Colon (tissue), 2 donors: ENCODE measurements around the gene SRXN1.

Source experiments
- FAIRE-seq: peaks from 2 replicates; lab custom pipeline; 2012; peaks lifted over from hg19 to GRCh38; lab: Jason Lieb, UNC
- donor health status: control.
- donor health status: control.

Gene SRXN1

DNA sequence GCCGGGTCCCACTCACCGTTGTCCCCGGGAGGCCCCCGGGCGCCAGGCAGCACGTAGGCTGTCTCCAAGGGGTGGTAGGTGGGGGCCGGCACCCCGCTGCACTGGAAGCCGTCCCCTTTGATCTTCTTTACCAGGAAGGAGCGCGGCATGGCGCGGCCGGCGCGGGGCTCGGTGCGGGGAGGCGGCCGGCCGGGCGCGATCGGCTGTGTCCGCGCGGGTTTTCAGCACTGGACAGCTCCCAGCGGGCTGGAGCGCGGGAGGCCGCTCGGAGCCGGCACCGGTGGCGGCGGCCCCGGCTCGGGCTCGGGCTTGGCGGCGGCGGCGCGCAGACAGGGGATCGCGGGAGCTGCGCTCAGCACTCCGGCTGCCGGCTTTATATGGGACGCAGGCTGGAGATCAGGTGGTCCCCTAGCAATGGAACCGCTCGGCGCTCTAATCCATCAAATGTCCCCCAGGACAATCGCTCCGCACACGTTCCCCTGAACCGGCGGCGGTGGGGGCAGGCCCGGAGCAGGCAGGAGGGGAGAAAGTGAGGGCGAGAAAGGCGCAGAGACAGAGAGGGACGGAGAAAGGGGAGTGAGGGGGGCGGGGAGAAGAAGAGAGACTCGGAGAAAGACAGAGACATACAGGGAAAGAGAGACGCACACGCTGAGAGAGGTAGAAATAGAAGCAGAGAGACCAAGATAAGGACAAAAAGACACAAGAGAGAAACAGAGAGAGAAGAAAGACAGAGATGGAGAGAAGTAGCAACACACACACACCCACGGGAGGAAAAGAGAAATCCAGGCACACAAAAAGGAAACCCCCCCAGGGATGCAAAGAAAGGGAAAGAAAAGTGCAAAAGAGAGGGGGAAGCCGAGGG, 22.7 kb upstream of the SRXN1 start, which contains the start of gene SCRT2:
Gene SCRT2 (minus strand): TSS at position 350 of the 862 bp plus-strand sequence. CDS start 201 bp downstream, at position 149.
- FAIRE-seq = no peak

- FAIRE-seq = no peak
Measured at GRCh38 chr20:675033-675452, 22.0 kb upstream of the SRXN1 start.

DNA sequence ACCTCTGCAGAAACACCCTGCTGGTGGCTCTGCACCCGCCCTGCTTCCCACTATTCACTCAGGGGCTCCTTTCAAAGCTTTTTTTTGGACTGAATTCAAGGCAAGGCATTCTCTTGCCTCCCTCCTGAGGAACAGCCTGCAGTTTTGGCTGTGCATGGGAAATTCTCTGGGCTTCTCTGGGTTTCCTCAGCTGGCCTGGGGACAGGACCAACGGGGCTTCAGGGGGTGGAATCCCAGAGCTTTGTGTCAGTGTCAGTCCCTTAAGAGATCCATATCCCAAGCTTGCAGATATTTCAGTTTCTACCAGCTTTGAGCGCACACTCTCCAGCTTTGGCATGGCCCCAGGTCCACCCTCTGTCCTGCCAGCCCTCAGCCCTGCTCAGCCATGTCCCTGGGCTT, 20.6 kb upstream of the SRXN1 start:
- no peak for FAIRE-seq

DNA sequence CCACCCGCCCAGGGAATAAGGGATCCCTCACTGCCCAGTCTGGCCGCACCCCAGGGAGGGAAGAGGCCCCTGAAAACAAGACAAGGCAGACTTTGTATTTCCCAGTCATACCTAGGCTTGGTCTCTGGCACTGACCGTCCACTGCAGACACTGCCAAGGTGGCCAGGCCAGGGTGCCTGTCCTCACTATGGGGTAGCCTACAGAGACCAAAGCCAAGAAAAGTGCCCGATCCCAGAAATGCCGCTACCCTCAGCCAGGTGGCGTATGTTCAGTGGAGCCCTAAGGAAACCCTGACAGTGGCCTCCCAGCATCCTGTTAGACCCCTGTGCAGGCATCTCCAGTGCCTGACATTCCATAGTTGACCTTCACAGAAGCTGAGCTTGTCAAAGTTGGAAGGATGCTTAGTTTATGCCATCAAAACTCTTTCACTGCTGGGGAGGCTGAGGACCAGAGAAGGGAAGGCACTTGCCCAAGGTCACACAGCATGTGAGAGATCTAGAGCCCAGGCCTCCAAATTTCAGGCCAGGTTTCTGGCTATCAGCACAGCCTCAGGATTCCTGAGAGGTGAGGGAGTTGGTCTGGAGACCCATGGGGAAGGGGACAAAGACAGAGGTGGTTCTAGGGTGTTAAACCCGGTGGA, 20.1 kb upstream of the SRXN1 start:
- FAIRE-seq = no peak

- FAIRE-seq = no peak
Measured at GRCh38 chr20:671252-672030, 18.4 kb upstream of the SRXN1 start.

- FAIRE-seq = no peak
Measured at GRCh38 chr20:669573-669972, 16.6 kb upstream of the SRXN1 start.

DNA sequence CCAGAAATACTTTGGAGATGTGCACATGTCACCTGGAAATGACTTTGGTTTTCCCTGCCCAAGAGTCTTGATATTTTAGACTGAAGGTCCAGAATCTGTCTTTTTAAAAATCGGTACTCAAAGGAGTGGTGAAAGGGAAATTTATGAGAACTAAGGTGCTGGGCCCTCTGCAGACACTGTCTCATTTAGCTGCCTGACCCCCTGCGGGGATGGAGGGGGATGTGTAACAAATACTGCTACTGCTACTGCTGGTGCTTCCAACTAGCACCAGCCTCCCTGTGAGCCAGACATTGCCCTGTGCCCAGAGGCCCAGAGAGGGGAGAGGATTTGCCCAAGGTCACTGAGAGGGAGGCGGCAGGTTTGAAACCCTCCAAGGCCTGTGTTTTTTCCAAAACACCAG, 15.6 kb upstream of the SRXN1 start:
- no peak for FAIRE-seq

DNA sequence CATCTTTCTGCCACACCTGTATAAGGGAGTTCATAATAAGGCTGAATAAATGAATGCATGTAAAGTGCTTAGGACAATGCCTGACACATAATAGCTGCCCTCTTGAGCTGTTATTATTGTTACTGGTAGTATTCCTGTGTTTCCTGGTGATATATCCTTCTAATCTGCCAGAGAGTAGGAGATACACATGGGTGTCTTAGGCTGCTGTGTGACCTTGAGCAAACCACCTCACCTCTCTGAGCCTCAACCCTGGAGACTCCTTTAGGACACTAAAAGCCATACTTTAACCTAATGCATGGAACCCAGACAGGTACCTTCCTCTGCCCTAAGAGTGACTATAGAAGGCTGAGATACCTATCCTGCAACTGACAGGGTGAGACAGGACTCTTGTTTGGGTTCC, 15.1 kb upstream of the SRXN1 start:
- no peak for FAIRE-seq

DNA sequence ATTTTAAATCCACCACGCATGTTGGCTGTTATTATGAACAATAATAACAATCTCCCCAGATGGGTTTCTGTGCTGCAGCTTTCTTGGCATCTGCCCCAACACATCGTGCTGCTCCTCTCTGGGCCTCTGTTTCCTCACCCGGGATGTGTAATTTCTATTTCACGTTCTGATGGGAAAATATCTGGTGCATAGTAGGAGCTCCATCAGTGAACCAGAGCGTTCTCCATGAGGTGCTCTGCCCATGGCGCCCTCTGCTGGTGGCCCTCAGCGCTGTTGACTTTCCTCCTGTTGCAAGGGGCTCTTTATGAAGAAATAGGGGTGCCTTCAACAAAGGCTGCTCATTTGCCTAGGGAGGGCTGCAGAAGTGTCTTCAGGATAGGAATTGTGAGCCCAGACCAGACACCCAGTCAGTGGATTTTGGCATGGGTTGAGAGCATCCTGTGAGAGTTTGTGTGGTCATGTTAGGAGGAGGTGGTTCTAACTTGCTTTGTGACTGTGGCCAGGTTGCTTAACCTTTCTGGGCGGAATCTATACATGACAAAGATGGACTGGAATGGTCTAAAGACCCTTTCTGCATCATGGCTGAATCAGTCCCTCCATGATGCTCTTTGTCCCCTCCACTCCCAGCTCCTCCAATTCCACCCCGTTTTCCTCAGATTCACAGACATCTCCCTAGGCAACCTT, 14.5 kb upstream of the SRXN1 start:
- FAIRE-seq = no peak

DNA sequence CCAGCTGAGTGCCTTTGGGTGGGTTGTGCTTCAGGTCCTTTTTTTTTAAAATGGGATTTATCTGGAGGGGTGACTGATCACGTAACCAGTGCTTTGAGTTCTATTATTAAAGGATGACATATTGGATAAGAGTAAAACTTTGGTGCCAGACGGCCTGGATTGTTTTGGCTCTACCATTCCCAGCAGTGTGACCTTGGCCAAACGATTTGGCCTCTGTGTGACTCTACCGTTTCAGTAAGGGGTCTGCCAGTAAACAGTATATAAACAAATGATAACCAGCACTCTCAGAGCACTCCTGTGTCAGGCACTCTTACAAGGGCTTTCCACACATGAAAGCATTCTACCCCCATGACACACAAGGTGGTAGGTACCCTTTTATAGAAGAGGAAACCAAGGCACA, 13.9 kb upstream of the SRXN1 start:
- FAIRE-seq = no peak

- no peak for FAIRE-seq
Measured at GRCh38 chr20:665276-665675, 12.3 kb upstream of the SRXN1 start.

- no peak for FAIRE-seq
Measured at GRCh38 chr20:664576-664975, 11.6 kb upstream of the SRXN1 start.

DNA sequence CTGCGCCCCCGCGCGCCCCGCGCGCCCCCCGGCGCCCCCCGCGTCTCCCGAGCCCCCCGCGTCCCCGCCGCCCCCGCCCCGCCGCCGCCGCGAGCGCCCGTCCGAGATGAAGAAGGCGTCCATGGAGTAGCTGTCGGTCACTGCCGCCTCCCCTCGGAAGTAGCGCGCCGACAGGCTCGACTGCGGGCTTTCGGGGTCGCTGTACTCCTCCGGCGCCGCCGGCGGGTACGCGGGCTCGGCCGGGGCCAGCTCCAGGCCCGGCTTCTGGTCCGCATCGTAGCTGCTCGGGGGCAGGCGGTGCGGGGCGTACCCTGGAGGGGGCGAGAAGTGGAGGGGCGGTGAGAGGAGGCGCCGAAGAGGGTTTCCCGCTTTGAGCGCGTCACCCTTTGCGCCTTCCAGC, 11.2 kb upstream of the SRXN1 start:
- no peak for FAIRE-seq

DNA sequence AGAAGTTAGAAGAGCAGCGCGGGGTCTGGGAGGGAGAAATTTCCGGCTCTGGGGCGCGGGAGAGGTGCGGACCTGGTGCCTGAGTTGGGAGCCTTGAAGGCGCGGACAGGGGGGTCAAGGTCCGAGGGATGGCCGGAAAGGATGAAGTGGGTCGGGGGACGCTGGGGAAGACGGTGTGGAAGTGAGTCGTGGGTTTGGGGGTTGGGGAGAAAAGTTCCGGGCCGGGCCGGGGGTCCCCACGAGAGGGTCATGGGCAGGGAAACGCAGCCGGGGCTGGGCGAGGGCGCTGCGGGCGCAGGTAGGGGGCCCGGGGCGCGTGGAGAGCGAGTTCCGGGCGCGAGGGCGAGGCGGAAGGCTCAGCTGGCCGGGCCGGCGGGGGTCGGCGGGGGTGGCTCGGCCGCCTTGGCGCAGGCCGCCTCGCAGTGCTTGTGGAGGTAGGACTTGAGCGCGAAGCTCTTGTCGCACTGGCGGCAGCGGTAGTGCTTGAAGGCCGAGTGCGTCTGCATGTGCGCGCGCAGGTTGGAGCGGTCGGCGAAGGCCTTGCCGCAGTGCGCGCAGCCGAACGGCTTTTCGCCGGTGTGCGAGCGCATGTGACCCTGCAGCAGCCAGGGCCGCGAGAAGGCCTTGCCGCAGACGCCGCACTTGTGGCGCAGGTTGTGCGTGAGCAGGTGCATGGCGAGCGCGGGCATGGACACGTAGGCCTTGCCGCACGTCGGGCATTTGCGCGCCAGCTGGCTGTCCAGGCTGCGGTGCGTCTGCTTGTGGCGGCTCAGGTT, 10.5 kb upstream of the SRXN1 start:
- no peak for FAIRE-seq

DNA sequence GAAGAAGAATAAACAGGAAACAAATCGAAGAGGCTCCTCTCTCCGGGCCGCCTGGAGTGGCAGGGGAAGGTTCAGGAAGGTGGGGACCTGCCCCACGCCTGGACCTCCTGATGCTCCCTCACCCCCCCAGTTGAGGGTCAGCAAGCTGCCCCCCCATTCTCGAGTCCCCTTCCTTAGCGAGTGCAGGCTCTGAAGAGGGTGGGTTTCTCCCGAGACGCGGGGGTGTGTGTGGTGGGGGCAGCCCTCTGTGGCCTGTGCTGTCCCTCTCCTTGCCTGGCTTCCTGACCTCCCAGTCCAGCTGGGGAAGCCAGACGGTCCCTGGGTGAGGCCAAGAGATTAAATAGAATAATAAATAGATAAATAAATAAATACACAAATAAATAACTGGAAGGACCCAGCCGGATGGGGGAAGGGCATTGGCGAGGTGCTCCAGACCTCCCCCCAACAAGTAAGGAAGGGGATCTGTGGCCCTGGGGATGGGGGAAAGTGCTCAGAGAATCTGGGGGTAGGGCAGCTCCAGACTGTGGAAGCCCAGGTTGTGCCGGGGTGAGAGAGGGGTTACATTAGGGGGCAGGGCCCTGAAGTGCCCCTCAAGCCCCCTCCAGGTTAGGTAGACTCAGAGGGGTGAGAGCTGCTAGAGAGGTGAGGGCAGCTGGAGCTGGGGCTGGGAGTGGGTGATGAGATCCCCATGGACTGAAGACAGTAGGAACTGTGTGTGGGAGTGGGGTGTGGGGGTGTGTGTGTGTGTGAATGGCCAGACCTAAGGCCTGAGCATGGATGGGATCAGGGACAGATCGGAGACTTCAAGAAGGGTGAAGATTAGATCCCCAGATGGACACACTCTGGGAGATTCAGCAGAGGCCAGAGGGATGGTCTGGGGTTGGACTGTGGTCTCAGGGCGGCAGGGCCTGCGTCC, 9.5 kb upstream of the SRXN1 start:
- no peak for FAIRE-seq

DNA sequence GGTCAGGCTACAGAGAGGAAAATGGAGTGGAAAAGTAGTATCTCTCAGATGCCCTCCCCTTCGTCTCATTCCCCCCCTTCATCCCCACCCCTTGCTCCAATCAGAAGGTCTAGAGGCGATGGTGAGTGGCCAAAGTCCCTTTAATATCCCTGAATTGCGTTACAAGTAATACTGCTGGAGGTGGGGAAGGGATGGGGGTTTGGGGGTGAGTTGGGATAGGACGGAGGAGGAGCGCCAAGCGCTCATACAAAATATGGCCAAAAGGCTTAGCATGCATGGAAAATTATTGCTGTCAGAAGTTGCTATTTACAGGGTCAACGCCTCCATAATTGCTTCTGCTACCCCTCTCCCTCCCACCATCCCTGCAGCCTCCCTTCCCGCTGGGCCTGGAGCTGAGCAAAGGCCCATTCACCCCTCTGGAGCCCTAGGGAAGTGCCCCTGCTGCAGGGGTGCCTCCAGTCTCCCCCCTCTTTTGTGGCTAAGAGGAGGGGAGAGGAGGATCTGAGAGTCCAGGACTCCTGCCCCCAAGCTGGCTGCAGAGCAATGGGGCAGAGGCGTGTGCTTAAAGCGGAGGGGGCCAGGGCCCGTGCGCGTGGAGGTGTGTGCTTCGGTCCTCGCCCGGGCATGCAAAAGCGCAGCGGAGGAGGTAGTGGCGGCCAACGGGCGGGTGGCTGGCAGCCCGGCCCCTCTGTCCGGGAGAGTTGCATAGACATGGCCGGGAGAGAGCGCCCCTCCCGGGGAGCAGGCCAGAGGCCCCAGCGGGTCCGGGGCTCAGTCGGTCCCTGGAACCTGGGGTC, 8.7 kb upstream of the SRXN1 start:
- FAIRE-seq = no peak

- no peak for FAIRE-seq
Measured at GRCh38 chr20:658731-659291, 5.8 kb upstream of the SRXN1 start.

DNA sequence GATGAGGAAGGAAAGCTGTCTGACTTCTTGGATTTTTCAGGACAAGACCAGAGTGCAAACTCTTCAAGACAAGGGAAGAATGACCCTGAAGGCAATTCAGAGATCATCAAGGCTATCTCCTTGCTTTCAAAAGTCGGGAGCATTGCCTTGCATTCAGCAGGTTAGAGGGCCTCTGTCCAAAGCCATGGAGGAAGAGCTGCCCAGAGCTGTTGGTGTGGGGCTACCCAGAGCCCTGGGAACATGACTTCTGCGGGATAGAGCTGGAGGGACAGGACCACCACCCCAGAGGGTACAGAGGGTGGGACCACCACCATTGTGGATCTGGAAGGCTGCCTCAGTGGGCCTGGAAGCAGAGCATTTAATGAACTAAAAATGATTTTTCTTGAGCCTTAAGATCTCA, 5.2 kb upstream of the SRXN1 start:
- FAIRE-seq = no peak
